PC-3 (cell line): ENCODE results near the gene SLC22A5.
"Not testable (repeated sequence)": the region's sequence is repeated elsewhere in the genome, so short reads cannot be mapped to it uniquely, and the experiment has no call there.

ENCODE experiments used
- EZH2 ChIP-seq: fragments of 300-600 bp; sonication (generic); IDR thresholded peaks from one replicate; pipeline ENCODE4 v1.6.1; 2017; ENCODE audit warnings: antibody characterized with exemption, mild to moderate bottlenecking, low read length; ENCODE audit not compliant: unreplicated experiment
- TF ChIP-seq, protein P1 (sequence below): fragments of 300-600 bp; sonication (generic); conservative IDR thresholded peaks from 2 replicates; pipeline ENCODE4 v1.5.1; 2017; ENCODE audit warnings: antibody characterized with exemption, low read depth, mild to moderate bottlenecking, low read length

DNA sequence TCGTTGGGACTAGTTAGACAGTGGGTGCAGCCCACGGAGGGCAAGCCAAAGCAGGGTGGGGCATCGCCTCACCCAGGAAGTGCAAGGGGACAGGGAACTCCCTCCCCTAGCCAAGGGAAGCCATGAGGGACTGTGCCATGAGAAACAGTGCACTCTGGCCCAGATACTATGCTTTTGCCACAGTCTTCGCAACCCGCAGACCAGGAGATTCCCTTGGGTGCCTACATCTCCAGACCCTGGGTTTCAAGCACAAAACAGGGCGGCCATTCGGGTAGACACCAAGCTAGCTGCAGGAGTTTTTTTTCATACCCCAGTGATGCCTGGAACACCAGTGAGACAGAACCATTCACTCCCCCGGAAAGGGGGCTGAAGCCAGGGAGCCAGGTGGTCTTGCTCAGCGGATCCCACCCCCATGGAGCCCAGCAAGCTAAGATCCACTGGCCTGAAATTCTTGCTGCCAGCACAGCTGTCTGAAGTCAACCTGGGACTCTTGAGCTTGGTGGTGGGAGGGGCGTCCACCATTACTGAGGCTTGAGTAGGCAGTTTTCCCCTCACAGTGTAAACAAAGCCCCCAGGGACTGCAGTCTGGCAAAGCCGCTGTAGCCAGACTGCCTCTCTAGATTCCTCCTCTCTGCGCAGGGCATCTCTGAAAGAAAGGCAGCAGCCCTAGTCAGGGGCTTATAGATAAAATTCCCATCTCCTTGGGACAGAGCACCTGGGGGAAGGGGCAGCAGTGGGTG, 28.6 kb downstream of the SLC22A5 start:
- TF ChIP-seq, protein P1, sequence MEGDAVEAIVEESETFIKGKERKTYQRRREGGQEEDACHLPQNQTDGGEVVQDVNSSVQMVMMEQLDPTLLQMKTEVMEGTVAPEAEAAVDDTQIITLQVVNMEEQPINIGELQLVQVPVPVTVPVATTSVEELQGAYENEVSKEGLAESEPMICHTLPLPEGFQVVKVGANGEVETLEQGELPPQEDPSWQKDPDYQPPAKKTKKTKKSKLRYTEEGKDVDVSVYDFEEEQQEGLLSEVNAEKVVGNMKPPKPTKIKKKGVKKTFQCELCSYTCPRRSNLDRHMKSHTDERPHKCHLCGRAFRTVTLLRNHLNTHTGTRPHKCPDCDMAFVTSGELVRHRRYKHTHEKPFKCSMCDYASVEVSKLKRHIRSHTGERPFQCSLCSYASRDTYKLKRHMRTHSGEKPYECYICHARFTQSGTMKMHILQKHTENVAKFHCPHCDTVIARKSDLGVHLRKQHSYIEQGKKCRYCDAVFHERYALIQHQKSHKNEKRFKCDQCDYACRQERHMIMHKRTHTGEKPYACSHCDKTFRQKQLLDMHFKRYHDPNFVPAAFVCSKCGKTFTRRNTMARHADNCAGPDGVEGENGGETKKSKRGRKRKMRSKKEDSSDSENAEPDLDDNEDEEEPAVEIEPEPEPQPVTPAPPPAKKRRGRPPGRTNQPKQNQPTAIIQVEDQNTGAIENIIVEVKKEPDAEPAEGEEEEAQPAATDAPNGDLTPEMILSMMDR, result not testable (repeated sequence)
- TF ChIP-seq EZH2, result not testable (repeated sequence)
